TTC549 (cell line): ENCODE measurements around the gene KAT2A.

Experiments
- FAIRE-seq: peaks from 2 replicates; lab custom pipeline; 2012; peaks lifted over from hg19 to GRCh38; lab: Jason Lieb, UNC

KAT2A gene

GRCh38 chr17:42112552-42113176, 8.5 kb downstream of the KAT2A start, which contains the start of gene DHX58:
TSS of gene DHX58 (minus strand) at chr17:42112714. CDS start at chr17:42111892, 822 bp downstream.
- peak; percentile 60 for FAIRE-seq

GRCh38 chr17:42111871-42112551, 9.2 kb downstream of the KAT2A start:
- FAIRE-seq = no peak

- FAIRE-seq = no peak
These were observed 9.9 kb downstream of the KAT2A start for GRCh38 chr17:42111265-42111636.

- FAIRE-seq = no peak
These were observed 10.6 kb downstream of the KAT2A start for GRCh38 chr17:42110301-42111264.

DNA sequence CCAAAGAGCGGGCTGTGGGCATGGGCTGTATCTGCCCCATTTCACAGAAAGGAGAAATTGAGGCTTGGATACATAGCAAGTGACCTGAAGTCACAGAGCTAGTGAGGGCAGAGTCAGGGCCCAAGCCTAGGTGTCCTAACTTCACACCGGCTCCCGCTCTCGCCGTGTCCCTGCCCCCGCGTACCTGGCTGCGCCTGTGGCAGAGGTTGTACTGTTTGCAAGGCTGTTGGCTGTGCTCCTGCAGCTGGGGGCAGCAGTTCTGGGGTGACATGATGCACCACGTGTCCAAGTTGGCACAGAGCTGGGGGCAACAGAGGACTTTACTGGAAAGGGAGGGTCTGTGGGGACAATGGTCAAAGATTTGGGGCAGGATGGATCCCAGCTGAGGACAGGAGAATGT, 12.1 kb downstream of the KAT2A start:
- no peak for FAIRE-seq

DNA sequence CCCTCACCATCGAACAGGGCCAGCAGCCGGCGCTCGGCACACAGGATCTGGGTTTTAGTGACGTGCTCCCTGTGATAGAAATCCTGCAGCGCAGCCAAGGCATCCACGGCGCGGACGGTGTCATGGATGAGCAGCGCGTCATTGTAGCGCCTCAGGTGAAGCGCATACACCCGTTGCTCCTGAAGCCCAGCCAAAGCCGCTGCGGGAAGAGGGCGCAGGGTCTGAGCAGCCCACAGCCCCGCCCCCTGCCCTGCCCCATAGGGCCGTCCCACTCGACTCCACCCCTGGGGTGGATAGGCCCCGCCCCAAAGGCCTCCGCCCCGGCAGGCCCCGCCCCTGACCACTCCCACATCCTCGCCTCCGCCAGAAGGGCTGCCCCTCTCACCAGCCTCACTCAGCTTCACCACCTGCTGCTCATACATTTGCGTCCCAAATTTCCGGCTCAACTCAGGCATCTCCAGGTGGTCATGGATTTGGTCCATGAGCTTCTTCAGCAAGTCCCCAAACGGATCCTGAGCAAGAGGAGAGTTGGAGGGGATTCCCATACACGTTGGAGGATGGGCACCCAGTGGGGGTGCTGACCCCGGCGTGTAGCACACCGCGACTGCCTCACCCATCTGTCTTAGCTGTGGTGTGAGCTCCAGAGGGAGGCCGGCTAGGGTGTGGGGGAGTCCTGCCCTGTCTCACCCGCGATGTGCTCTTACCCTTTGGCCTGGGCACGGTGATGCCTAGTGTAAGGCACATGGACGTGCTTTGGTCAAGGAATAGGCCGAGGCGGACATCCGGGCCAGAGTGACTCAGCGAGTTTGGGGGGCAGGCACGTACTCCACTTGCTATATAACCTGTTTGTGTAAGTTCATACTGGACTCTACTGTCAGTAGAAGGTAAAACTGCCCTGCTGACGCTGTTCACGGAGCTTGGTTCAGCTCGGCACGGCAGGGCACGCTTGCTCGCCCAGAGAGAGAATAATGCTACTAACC, 13.3 kb downstream of the KAT2A start:
- no peak for FAIRE-seq

DNA sequence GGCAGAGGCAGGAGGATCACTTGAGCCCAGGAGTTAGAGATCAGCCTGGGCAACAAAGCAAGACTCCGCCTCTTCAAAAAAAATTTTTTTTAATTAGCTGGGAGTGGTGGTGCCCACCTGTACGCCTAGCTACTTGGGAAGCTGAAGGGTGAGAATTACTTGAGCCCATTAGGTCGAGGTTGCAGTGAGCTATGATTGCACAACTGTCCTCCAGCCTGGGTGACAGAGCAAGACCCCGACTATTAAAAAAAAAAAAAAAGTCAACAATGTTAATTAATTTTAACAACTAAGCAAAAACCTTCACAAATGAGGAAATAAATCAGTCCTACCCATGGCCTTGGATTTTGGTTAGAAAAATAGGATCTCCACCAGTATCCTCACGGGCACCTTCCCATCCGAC, 14.0 kb downstream of the KAT2A start:
- FAIRE-seq = no peak

DNA sequence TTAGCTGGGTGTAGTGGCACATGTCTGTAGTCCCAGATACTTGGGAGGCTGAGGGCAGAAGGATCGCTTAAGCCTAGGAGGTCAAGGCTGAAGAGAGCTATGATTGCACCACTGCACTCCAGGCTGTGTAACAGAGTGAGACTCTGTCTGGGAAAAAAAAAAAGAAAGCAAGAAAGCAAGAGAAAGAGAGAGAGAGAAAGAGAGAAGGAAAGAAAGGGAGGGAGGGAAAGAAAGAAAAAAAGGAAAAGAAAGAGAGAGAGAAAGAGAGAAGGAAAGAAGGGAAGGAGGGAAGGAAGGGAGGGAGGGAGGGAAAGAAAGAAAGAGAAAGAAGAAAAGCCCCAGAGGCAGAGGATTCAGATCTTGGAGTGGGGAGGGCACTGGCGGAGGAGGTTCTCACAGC, 15.2 kb downstream of the KAT2A start:
- no peak for FAIRE-seq

DNA sequence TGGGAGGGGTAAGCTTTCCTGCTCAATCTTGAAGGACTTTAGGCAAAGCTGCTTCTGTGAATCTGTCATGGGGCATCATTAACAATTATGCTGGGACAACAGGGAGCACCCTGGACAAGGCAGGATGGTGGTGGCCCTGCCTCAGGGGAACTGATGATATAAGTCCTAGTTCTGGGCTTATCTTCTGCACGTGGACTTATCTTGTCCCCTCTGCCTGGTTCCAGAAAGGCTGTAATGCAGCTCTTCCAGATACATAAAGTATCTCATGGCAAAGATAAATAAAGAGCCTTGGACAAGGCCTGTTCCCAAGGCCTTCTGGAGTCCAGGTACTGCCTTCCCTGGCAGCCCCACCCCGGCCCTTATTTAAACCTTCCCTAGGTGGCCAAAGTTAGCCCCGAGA, 16.9 kb downstream of the KAT2A start:
- FAIRE-seq = no peak

DNA sequence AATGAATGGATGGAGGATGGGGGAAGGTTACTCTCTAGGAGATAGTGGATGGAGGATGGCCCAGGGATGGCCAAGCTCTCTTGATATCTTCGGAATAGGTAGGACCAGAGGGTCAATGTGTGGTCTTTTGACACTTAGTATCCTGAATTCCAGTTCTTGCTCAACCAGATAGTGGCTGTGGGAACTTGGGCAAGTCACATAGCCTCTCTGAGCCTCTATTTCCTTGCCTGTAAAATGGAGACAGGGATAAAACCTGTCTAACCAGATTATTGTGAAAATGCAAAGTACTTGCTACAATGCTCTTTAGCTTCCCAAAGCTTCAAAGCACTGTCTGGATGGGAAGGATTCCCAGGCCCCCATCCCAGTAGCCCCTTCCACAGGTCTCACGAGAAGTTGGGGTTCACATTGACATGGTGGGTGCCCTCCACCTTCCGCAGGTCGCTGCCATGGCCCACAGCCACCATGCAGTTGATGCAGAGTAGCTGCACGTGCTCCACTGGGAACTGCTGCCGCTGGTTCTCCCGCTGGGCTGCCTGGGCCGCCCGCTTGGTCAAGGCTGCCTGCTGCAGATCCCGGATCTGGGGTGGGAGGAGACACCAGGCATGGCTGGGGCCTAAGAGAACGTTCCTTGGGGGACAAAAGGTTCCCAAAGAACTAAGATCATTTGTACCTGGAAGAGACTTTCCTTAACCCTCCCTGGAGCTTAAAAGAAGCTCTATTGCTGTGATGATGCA, 17.8 kb downstream of the KAT2A start:
- FAIRE-seq = no peak

DNA sequence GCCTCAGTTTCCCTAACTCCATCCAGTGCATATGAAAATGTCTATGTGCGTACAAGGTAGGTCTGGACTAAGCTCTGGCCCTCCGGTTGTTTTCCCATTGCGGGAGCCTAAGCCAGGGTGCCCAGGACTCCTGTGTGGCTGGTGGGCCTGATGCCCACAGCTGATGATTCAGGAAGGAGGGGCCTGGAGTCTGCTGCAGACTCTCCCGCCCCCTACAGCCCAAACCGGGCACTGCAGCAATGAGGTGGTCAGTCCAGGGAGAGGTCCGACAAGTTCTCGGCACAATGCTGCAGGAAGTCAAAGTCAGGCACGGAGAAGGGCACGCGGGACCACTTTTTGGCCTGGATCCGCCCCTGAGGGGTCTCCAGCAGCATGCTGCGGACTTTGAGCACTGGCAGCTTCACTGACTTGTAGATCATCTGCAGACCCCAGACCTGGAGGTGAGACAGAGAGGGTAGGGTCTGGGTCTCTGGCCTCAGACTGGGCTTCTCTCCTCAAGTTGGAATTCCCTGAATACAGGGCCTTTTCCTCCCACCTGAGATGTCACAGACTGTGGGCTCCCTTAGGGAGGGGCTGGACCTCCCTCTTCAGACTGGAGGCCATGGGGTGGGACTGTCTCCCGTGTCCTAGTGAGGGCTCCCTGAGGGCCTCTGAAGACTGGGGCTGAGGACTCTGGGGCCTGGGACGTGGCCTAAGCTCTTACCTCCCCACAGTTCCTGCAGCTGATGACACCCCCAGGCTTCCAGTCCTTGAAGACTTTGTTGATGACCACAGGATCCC, 19.5 kb downstream of the KAT2A start:
- FAIRE-seq = no peak

DNA sequence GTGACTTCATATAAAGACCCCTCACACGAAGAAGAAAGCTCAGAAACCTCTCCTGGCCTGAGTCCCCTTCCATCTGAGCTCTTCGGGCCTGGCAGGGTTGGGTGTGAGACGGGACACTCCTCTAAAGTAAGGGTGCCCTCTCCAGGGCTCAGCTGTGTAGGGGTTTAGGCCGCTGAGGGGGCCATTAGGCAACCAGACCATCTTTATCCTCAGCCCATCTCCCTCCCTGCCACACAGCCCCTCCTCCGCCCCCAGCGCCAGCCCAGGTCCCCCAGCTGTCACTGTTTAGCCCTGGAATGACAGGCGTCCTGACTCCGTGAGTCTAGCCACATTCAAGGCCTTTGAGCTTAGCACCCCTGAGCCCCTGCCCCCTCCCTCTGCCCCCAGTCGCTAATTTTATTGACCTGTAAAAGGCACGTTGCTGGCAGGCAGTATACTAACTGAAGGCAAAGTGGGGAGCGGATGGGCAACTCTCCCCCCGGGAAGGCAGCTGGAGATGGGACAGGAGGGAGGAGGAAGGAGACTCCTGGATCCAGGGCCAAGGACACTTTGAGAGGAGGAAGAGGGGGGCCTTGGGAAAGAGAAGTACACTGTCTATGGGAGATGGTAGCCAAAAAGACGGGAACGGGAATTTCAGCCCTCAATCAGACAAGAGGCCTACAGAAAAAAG, 22.3 kb downstream of the KAT2A start:
- no peak for FAIRE-seq

GRCh38 chr17:42097691-42098631, 23.2 kb downstream of the KAT2A start, which contains the start of gene ZNF385C:
TSS of gene ZNF385C (minus strand) at chr17:42098473. CDS start at chr17:42063056, 35,417 bp downstream.
- no peak for FAIRE-seq

DNA sequence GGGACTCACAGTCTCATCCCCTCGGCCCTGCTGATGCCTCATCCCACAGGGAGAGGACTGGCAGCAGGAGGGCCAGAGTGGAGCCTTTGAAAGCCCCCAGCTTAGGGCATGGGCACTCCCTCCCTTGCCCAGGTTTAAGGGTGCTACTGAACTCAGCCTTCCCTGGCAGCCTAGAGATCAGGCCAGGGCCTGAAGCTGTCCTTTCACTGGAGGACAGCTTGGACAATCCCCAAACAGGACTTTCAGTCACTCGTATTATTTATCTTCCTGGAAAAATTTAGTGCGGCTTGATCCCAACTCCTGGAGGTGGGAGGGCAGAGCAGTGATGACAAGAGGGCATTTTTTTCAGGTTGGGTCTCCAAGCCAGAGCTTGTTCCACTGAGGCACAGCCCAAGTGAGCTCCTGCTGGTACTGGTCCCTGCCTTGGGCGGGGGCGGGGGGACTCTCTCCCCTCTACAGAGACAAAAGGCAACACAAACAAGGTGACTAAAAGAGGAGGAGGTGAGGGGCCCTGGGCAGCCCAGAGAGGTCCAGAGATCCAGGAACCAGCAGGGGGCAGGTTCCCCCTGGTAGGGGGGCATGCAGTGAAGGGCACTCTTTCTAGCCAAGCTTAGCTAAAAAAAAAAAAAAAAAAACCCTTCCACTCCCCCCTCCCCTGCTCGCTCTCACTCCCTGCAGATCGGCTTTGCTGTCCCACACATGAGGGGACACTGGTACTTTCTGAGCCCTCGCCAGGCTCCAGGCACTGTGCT, 24.6 kb downstream of the KAT2A start:
- no peak for FAIRE-seq

DNA sequence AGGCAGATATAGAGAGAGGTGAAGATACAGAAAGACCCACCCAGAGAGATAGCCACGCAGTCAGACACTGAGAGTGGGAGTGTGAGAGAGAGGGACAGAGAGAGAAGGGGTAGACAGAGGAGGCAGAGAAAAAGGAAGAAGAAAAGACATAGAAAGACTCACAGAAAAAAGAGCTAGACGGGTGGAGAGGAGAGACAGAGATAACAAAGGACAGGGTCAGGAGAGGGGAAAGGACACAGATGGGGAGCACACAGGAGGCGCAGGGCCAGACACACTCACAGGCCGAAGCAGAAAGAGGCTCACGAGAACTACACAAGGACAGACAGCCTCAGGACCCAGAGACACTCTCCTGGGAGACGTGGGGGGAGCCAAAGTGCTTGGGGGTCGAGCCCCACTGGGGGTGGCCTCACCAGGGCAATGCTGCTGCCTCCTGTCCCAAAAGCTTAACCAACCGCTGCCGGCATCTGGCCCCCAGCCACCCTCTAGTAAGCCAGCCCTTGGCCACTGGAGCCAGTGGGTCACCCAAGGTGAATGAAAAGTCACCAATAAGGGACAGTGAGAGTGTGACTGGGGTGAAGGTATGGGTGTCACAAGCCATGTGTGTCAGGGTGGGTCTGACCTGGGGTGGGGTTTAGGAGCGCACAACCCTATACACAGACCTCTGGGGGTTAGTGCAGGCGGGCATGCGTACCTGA, 26.6 kb downstream of the KAT2A start:
- FAIRE-seq = no peak

DNA sequence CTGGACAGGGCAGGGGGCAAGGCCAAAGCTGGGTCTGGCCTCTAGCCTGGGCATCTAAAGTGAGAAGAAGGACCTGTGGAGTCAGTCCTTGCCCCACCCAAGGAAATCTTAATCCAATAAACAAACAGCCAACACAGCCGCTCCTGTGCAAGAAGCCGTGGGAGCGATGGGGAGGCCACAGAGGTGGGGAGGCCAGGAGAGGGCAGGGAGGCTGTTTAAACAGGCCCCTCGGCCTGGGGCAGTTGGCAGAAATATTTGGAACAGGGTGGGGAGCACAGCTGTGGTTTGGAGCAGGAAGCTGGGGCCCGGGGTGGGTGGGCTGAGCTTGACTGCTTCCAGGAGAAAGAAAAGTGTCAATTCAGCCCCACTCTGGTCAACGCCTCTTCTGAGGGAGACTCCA, 28.2 kb downstream of the KAT2A start:
- FAIRE-seq = no peak
